WTC11 (cell line): Measurements from ENCODE around the gene ANP32E. TPM values are rescaled to one million over a fixed set of nuclear protein-coding genes. Genes with fewer than 3 reads are reported as not detected.

Experiments
- ATAC-seq: fragments of 200-7000 bp; cut with Tn5 transposase; 2 replicates; pipeline ENCODE4 v1.10.0; 2021; ENCODE audit warnings: mild to moderate bottlenecking, moderate library complexity
- CTCF ChIA-PET: fragments of 300-600 bp; sonication (Branson Sonifier 250); formaldehyde crosslinking; loops from one replicate; lab custom pipeline; 2021; ENCODE audit warnings: antibody characterized with exemption; lab: Charles Lee
- POLR2A ChIA-PET: fragments of 350-600 bp; sonication (Branson Sonifier 250); formaldehyde crosslinking; loops from one replicate; lab custom pipeline; 2021; ENCODE audit warnings: antibody characterized with exemption; lab: Charles Lee
- DNase-seq: peaks from one replicate; pipeline ENCODE4 v3.0.0; 2021; ENCODE audit warnings: low spot score
- H3K27ac Mint-ChIP-seq: 2 replicates; pipeline ENCODE4 v1.8.0; 2021; ENCODE audit warnings: mixed read lengths
- H3K27me3 Mint-ChIP-seq: 2 replicates; pipeline ENCODE4 v1.8.0; 2021; ENCODE audit warnings: low read depth, mild to moderate bottlenecking, moderate library complexity, mixed read lengths
- H3K36me3 Mint-ChIP-seq: 2 replicates; pipeline ENCODE4 v1.8.0; 2021; ENCODE audit warnings: mixed read lengths
- H3K4me1 Mint-ChIP-seq: 2 replicates; pipeline ENCODE4 v1.8.0; 2022; ENCODE audit warnings: mixed read lengths
- H3K4me3 Mint-ChIP-seq: 2 replicates; pipeline ENCODE4 v1.8.0; 2021; ENCODE audit warnings: mild to moderate bottlenecking, moderate library complexity, mixed read lengths
- H3K9me3 Mint-ChIP-seq: 2 replicates; pipeline ENCODE4 v1.8.0; 2021; ENCODE audit warnings: mixed read lengths
- ATF6 ChIP-seq: sonication (generic); formaldehyde crosslinking; IDR thresholded peaks from 2 replicates; pipeline ENCODE4 v1.8.1; 2023; ENCODE audit warnings: mild to moderate bottlenecking, missing genetic modification reagents
- CBFB ChIP-seq: sonication (generic); formaldehyde crosslinking; IDR thresholded peaks from 2 replicates; pipeline ENCODE4 v1.8.1; 2022; ENCODE audit warnings: mild to moderate bottlenecking, low read depth, missing genetic modification reagents
- FOXJ3 ChIP-seq: sonication (generic); formaldehyde crosslinking; IDR thresholded peaks from 2 replicates; pipeline ENCODE4 v1.9.0; 2021; ENCODE audit warnings: missing genetic modification reagents, mild to moderate bottlenecking, borderline replicate concordance
- FOXK1 ChIP-seq: sonication (generic); formaldehyde crosslinking; IDR thresholded peaks from 2 replicates; pipeline ENCODE4 v1.8.0; 2022; ENCODE audit warnings: mild to moderate bottlenecking, moderate library complexity, missing genetic modification reagents
- FOXP4 ChIP-seq: sonication (generic); formaldehyde crosslinking; IDR thresholded peaks from 2 replicates; pipeline ENCODE4 v1.8.0; 2022; ENCODE audit warnings: mild to moderate bottlenecking, missing genetic modification reagents
- IRF2 ChIP-seq: sonication (generic); formaldehyde crosslinking; IDR thresholded peaks from 2 replicates; pipeline ENCODE4 v1.8.0; 2022; ENCODE audit warnings: low read depth, missing genetic modification reagents, borderline replicate concordance
- KAT7 ChIP-seq: sonication (generic); formaldehyde crosslinking; IDR thresholded peaks from 2 replicates; pipeline ENCODE4 v1.8.1; 2023; ENCODE audit warnings: missing genetic modification reagents, mild to moderate bottlenecking, borderline replicate concordance
- MAX ChIP-seq: sonication (generic); formaldehyde crosslinking; IDR thresholded peaks from 2 replicates; pipeline ENCODE4 v1.8.0; 2022; ENCODE audit warnings: mild to moderate bottlenecking, missing genetic modification reagents
- NR2C2 ChIP-seq: sonication (generic); formaldehyde crosslinking; IDR thresholded peaks from 2 replicates; pipeline ENCODE4 v1.8.0; 2022; ENCODE audit warnings: mild to moderate bottlenecking, missing genetic modification reagents
- OVOL2 ChIP-seq: fragments of 250-450 bp; sonication (Bioruptor Pico); IDR thresholded peaks from 2 replicates; pipeline ENCODE4 v1.9.0; 2021; ENCODE audit warnings: mild to moderate bottlenecking, borderline replicate concordance
- PRDM15 ChIP-seq: sonication (generic); formaldehyde crosslinking; IDR thresholded peaks from 2 replicates; pipeline ENCODE4 v1.8.0; 2022; ENCODE audit warnings: missing genetic modification reagents
- SMAD3 ChIP-seq: sonication (generic); formaldehyde crosslinking; IDR thresholded peaks from 2 replicates; pipeline ENCODE4 v1.8.0; 2022; ENCODE audit warnings: missing genetic modification reagents, mild to moderate bottlenecking, borderline replicate concordance
- SMAD4 ChIP-seq: sonication (generic); formaldehyde crosslinking; IDR thresholded peaks from 2 replicates; pipeline ENCODE4 v1.8.0; 2022; ENCODE audit warnings: mild to moderate bottlenecking, missing genetic modification reagents
- SP1 ChIP-seq: sonication (generic); formaldehyde crosslinking; conservative IDR thresholded peaks from 2 replicates; pipeline ENCODE4 v1.8.1; 2022; ENCODE audit warnings: missing genetic modification reagents
- TEAD1 ChIP-seq: sonication (generic); formaldehyde crosslinking; IDR thresholded peaks from 2 replicates; pipeline ENCODE4 v1.8.0; 2022; ENCODE audit warnings: mild to moderate bottlenecking, missing genetic modification reagents
- TP53 ChIP-seq: sonication (generic); formaldehyde crosslinking; IDR thresholded peaks from 2 replicates; pipeline ENCODE4 v1.8.1; 2023; ENCODE audit warnings: mild to moderate bottlenecking, missing genetic modification reagents
- USF2 ChIP-seq: sonication (generic); formaldehyde crosslinking; IDR thresholded peaks from 2 replicates; pipeline ENCODE4 v1.8.1; 2023; ENCODE audit warnings: mild to moderate bottlenecking, missing genetic modification reagents, moderate library complexity
- ZBTB21 ChIP-seq: sonication (generic); formaldehyde crosslinking; IDR thresholded peaks from 2 replicates; pipeline ENCODE4 v1.8.1; 2023; ENCODE audit warnings: mild to moderate bottlenecking, missing genetic modification reagents, borderline replicate concordance
- ZNF232 ChIP-seq: sonication (generic); formaldehyde crosslinking; IDR thresholded peaks from 2 replicates; pipeline ENCODE4 v1.8.0; 2022; ENCODE audit warnings: mild to moderate bottlenecking, missing genetic modification reagents
- ZNF396 ChIP-seq: fragments of 250-450 bp; sonication (Bioruptor Pico); IDR thresholded peaks from 2 replicates; pipeline ENCODE4 v1.8.0; 2021; ENCODE audit warnings: mild to moderate bottlenecking, moderate library complexity, borderline replicate concordance
- ZNF423 ChIP-seq: fragments of 250-450 bp; sonication (Bioruptor Pico); IDR thresholded peaks from 2 replicates; pipeline ENCODE4 v2.1.2; 2022; ENCODE audit warnings: mild to moderate bottlenecking, moderate library complexity
- ZNF425 ChIP-seq: fragments of 250-450 bp; sonication (Bioruptor Pico); conservative IDR thresholded peaks from 2 replicates; pipeline ENCODE4 v1.9.0; 2021; ENCODE audit warnings: mild to moderate bottlenecking
- ZSCAN18 ChIP-seq: fragments of 250-450 bp; sonication (Bioruptor Pico); IDR thresholded peaks from 2 replicates; pipeline ENCODE4 v2.1.2; 2022; ENCODE audit warnings: mild to moderate bottlenecking, moderate library complexity
- total RNA-seq: library from RNA; stranded (reverse); gene quantifications from 3 replicates; pipeline ENCODE4 v1.2.3, GENCODE V29; 2021

ANP32E gene
- total RNA-seq, 1 experiment from 2014 or later = 119 TPM

- Mint-ChIP-seq H3K9me3 (no peaks in the 10 kb centered on the region), H3K4me1 (peaks cover 44% of the 10 kb centered on the region), H3K27me3 (no peaks in the 10 kb centered on the region), H3K27ac (peak overlapping the region; percentile 95), H3K36me3 (peaks cover 6% of the 10 kb centered on the region), H3K4me3 (peak overlapping the region; percentile 83)
- CTCF ChIA-PET = interaction anchor here (0.5 to 6.9 kb wide), 18 partner anchors 11 to 750 kb away, joined by 3 to 123 read pairs (median 4); partner anchors contain the start of genes APH1A, C1orf54, CIART and MINDY1
- no peak for ATAC-seq
- POLR2A ChIA-PET = interaction anchor here (1.1 to 3.3 kb wide), 8 partner anchors 12 to 107 kb away, joined by 4 to 43 read pairs (median 7); partner anchors contain the start of genes APH1A, C1orf54, CIART and RPRD2
- DNase-seq = peak; percentile 53
- TF ChIP-seq CBFB (no peak), ZNF232 (CRISPR knock-in tag) (no peak), ZNF396 (CRISPR knock-in tag) (no peak), FOXJ3 (CRISPR knock-in tag) (no peak), ZBTB21 (CRISPR knock-in tag) (no peak), TEAD1 (no peak), ZNF425 (no peak), ATF6 (CRISPR knock-in tag) (no peak), SMAD3 (CRISPR knock-in tag) (no peak), SMAD4 (CRISPR knock-in tag) (no peak), TP53 (CRISPR knock-in tag) (no peak), ZNF423 (peak; percentile 65), MAX (CRISPR knock-in tag) (peak; percentile 49; the same call in 1 of the 2 replicates), ZSCAN18 (no peak), SP1 (0 out of 2 replicates have a peak, but pooled peaks have one; percentile 28), NR2C2 (CRISPR knock-in tag) (no peak), PRDM15 (CRISPR knock-in tag) (0 out of 2 replicates have a peak, but pooled peaks have one; percentile 11), FOXK1 (CRISPR knock-in tag) (no peak), USF2 (CRISPR knock-in tag) (peak; percentile 76), KAT7 (CRISPR knock-in tag) (no peak), FOXP4 (no peak), IRF2 (CRISPR knock-in tag) (no peak), OVOL2 (no peak)
Measured at GRCh38 chr1:150256554-150257341, 20.8 kb upstream of the ANP32E start.
